Measurements from ENCODE around the gene TMPRSS6.

The TMPRSS6 gene

DNA sequence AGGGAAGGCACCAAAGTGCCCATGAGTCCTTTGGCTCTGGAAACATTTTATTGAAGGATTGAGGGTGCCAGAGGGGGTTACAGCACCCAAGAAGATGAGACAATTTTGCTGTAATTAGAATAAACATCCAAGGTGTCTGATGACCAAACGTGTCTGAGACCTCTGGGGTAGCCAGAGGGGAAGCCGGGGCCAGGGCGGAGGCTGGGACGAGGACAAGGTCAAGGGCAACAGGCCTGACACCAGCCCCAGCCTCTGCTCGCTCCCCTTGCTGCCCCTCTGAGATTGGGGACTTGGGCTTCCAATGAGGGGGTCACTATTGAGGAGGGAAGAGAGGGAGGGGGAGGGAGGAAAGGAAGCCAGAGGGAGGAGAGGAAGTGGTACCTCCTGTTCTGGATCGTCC, 25.6 kb downstream of the TMPRSS6 start:
- H3K4me3 ChIP-seq (ENCODE audit: low read depth, low read length) = no peak overlapping the region
- no peak for DNase-seq (ENCODE audit: low read depth)
- no peak for TF ChIP-seq CTCF (IDR thresholded peaks at IDR 0.05; ENCODE audit: insufficient read depth, low read depth, low read length, missing control alignments)

- TF ChIP-seq CTCF (IDR thresholded peaks at IDR 0.05; ENCODE audit: insufficient read depth, low read depth, low read length, missing control alignments) = no peak
Measured at GRCh38 chr22:37082251-37082873, 27.2 kb downstream of the TMPRSS6 start.

DNA sequence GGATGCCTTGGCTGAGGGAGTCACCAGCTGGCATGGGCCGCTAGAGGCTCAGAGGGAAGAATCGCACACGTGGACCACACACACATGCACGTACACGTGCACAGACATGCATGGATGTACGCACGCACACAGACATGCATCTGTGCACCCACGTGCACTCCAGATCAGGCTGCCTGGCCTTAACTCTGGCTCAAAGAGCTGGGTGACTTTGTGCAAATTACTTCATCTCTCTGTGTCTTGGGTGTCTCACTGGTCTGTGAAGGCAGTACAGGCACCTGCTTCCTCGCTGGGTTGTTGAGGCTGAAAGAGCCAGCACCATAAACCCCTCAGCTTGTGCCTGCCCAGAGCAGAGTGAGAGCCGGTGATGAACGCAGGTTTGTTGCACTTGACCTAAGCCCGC, 28.7 kb downstream of the TMPRSS6 start:
- TF ChIP-seq CTCF (IDR thresholded peaks at IDR 0.05; ENCODE audit: insufficient read depth, low read depth, low read length, missing control alignments) = no peak
- no peak overlapping the region for H3K4me3 ChIP-seq (ENCODE audit: low read depth, low read length)
- DNase-seq (ENCODE audit: low read depth) = no peak

More at GRCh38 chr22:37082251-37082873, 27.2 kb downstream of the TMPRSS6 start:
- no peak overlapping the region for H3K4me3 ChIP-seq (ENCODE audit: low read depth, low read length)
- DNase-seq (ENCODE audit: low read depth) = no peak

- no peak for TF ChIP-seq CTCF (IDR thresholded peaks at IDR 0.05; ENCODE audit: insufficient read depth, low read depth, low read length, missing control alignments)
- no peak overlapping the region for H3K4me3 ChIP-seq (ENCODE audit: low read depth, low read length)
- DNase-seq (ENCODE audit: low read depth) = no peak
Measured at GRCh38 chr22:37080438-37080837, 29.1 kb downstream of the TMPRSS6 start.

DNA sequence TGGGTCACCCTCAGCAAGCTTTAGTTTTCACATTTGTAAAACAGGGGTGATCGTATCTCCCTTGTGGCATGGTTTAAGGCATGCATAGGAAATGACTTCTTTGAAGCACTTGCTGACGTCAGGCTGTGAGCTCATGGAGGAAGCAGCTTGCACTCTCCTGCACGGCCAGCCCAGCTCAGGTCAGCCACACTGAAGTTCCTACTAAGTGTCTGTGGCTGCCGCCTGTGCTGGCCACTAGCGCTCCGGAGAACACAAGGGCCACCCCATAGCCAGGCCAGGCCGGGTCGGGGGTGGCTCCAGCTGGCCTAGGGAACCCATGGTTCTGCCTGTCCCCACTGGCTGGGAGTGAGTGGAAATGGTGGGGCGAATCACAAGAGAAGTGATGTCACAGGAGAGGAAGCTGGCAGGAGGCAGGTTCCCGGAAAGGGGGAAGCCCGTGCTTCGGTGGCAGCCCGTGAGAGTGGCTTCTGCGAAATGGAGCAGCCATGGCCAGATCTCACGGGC, 29.8 kb downstream of the TMPRSS6 start:
- H3K4me3 ChIP-seq (ENCODE audit: low read depth, low read length) = no peak overlapping the region
- no peak for DNase-seq (ENCODE audit: low read depth)
- no peak for TF ChIP-seq CTCF (IDR thresholded peaks at IDR 0.05; ENCODE audit: insufficient read depth, low read depth, low read length, missing control alignments)

DNA sequence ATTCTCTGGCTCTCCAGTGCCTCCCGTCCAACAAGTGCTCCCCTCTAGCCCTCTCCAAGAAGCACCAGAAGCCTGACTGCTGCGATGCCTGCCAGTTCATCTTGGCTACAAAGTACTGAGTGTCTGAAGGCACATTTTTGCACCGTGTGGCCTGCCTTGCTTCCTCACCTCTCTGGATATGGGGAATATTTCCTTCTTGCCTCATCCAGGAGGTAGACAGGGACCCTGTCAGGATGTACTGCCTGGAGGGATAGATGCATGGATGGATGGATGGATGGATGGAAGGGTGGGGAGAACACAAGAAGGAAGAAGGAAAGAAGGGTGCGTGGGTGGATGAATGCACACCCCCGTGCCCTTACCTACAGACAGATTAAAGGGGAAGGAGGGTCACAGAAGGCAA, 30.4 kb downstream of the TMPRSS6 start:
- no peak overlapping the region for H3K4me3 ChIP-seq (ENCODE audit: low read depth, low read length)
- no peak for DNase-seq (ENCODE audit: low read depth)
- TF ChIP-seq CTCF (IDR thresholded peaks at IDR 0.05; ENCODE audit: insufficient read depth, low read depth, low read length, missing control alignments) = no peak
